Measurements from ENCODE around the gene SMARCD2. TPM values are rescaled to one million over a fixed set of nuclear protein-coding genes. Genes with fewer than 3 reads are reported as not detected.

SMARCD2 gene
- total RNA-seq = 69.4 and 77.6 TPM in 2 replicates

DNA sequence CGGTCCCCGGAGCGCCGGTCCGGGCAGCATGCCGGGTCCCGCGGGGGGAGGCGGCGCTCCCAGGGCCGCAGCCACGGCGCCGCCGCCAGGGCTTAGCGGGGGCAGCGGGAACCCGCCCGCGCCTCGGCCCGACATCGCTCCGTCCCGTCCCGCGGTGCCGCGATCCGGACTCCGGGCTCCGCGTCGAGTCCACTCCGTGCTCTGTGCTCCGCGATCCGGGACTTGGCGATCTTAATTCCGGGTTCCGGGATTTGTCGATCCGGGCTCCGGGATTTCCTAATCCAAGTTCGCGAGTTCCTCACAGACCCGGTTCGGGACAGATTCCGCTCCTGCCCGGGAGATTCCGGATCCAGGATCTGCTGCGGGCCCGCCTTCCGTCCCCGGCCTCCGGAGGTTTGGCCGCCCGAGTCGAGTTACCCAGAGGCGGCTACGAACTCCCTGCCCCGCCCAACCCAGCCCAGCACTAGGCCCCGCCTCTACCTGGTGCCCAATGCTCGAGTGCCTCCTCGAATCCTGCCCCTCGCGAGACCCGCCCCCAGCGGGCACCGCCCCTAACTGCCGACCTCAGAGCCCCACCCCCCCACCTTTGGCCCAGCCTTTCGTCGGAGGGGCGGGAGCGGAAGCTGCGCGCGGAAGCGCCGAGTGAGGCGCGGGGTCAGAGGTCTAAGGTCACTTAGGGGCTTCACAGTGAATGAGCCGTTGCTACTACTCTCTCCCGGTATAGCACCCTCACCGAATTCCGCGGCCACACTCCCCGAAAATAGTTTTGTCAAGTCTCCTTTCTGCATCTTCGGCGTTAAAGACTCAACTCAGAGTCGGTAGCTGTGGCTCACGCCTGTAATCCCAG lies at the start of gene SMARCD2:
SMARCD2 (minus strand) TSS at position 146 of the 847 bp plus-strand sequence; CDS start at position 135, 11 bp downstream.

DNA sequence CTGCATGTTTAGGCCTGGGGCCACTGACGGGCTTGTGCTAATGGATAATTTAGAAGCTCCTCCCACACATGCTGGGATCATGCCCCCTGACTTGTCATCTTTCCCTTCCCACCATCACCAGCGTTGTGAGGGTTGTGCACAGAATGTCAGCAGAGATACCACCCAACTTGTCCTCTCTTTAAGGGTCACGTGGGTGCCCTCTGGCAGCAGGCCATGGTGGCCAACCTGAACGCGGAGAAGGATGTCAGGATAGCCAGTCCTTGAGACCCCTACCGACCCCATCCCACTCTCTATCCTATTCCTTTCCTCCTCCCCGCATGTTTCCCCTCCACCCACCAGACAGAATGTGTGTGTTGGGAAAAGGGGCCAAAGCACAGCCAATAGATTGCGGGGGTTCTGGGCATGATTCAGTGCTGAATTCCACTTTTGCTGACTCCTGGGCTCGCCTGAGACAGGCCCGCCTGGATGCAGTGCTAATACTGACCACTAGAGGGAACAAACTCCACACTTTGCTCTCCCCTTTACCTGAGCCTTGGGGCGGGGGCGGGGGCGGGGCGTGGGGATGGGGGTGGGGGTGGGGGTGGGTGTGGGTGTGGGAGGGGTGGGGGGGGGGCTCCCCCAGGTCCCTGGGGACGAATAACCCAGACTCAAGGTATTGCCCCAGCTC lies 39.6 kb upstream of the SMARCD2 start, which contains the start of gene GH2:
GH2 (minus strand) TSS at position 10 of the 667 bp plus-strand sequence. CDS start 143 bp downstream, outside the sequence.

DNA sequence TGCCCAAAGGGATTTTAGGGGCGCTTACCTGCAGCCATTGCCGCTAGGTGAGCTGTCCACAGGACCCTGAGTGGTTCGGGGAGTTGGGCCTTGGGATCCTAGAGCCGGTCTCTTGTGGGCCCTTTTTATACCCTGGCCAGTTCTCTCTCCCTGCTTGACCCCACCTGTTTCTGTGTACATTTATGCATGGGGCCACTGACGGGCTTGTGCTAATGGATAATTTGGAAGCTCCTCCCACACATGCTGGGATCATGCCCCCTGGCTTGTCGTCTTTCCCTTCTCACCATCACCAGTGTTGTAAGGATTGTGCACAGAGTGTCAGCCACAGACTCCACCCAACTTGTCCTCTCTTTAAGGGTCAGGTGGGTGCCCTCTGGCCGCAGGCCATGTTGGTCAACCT lies 31.1 kb upstream of the SMARCD2 start, which contains the start of gene CSH2:
CSH2 (minus strand) TSS at position 101 of the 400 bp plus-strand sequence; CDS start at position 38, 63 bp downstream.

DNA sequence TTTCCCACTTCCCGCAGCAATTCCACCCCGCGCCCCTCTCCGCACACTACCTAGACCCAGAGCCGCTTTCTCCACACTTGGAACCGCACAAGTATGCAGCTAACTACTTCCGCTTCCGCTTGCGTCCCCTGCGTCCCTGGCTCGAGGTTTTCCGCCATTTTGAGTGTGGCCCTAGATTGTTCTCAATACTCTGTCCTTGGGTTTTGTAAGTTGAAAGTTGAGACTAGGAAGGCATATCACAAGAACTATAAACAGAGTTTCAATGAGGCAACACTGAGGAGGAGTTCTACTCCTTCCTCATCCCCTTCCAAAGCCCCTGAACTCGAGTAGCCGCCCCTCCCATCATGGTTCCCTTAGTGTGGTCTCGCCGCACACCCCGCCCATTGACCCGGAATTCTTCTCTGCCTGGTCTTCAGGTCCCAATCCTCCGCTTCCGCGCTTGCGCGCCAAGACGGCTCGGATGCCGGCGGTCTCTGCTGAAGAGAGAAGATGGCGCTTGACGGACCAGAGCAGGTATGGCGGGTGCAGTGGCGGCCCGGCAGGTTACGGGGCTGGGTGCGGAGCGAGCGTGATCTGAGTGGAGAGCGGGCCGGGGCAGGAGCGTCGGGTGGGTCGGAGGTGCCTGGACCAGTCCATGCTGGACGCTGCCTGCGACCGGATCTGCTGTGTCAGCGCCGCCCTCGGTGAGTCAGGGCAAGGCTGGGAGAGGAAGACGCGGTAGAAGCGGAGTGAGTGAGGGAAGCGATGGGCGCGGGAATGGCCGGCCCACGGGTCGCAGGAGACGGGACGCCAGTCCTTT lies 15.3 kb downstream of the SMARCD2 start, which contains the start of the genes FTSJ3 and PSMC5:
FTSJ3 (minus strand) TSS at position 662 of the 799 bp plus-strand sequence. CDS start 761 bp downstream, outside the sequence.
PSMC5 (plus strand) TSS at position 430 of the 799 bp plus-strand sequence; CDS start at position 490, 60 bp downstream.

Other genes with a start within 250 kb of the SMARCD2 start
- 16.4 and 18.2 TPM in 2 replicates for gene TACO1, start 241.8 kb downstream of the SMARCD2 start, total RNA-seq
- 78.2 and 83.7 TPM in 2 replicates for gene MAP3K3, start 220.3 kb downstream of the SMARCD2 start, total RNA-seq
- 13.8 and 24.0 TPM in 2 replicates for gene LIMD2, start 142.6 kb downstream of the SMARCD2 start, total RNA-seq
- 17.2 and 22.3 TPM in 2 replicates for gene STRADA, start 100.9 kb downstream of the SMARCD2 start, total RNA-seq
- gene CCDC47, start 69.1 kb downstream of the SMARCD2 start, total RNA-seq = 87.7 and 117 TPM in 2 replicates
- 65.1 and 80.6 TPM in 2 replicates for gene DDX42, start 68.5 kb downstream of the SMARCD2 start, total RNA-seq
- 92.1 and 129 TPM in 2 replicates for gene PSMC5, start 15.3 kb downstream of the SMARCD2 start, total RNA-seq
- 57.2 and 84.5 TPM in 2 replicates for gene FTSJ3, start 15.0 kb downstream of the SMARCD2 start, total RNA-seq
- gene CSH2, start 31.0 kb upstream of the SMARCD2 start, total RNA-seq = not detected in 2 replicates
- not detected in 2 replicates for gene GH2, start 39.3 kb upstream of the SMARCD2 start, total RNA-seq
- not detected in 2 replicates for gene CSH1, start 53.9 kb upstream of the SMARCD2 start, total RNA-seq
- not detected in 2 replicates for gene CSHL1, start 68.6 kb upstream of the SMARCD2 start, total RNA-seq
- not detected in 2 replicates for gene GH1, start 76.2 kb upstream of the SMARCD2 start, total RNA-seq
- 1.1 TPM in 2 replicates for gene CD79B, start 89.6 kb upstream of the SMARCD2 start, total RNA-seq
- gene SCN4A, start 130.2 kb upstream of the SMARCD2 start, total RNA-seq = under 0.01 and 0.09 TPM in 2 replicates
- 0.27 and 0.28 TPM in 2 replicates for gene PRR29, start 155.7 kb upstream of the SMARCD2 start, total RNA-seq
- 348 and 500 TPM in 2 replicates for gene ICAM2, start 177.9 kb upstream of the SMARCD2 start, total RNA-seq